K562 (cell line): ENCODE data around the gene HOXB6. TPM values are rescaled to one million over a fixed set of nuclear protein-coding genes. Genes with fewer than 3 reads are reported as not detected.

ENCODE experiments used
- ATAC-seq: fragments of 200-7000 bp; cut with Tn5 transposase; 3 replicates; pipeline ENCODE4 v1.9.1; 2020; ENCODE audit warnings: moderate library complexity
- BruUV-seq: library from RNA; stranded (reverse); fragments of 400-500 nt; replicated peaks from 2 replicates; lab custom pipeline; 2021; lab: Mats Ljungman, UMichigan
- CTCF ChIA-PET: fragments of 300-600 bp; formaldehyde crosslinking; extraction: SDS; loops from one replicate; lab custom pipeline; 2021; ENCODE audit warnings: low intra/inter-chr PET ratio; lab: Yijun Ruan, JAX
- POLR2A ChIA-PET: fragments of 300-600, 350-650 bp; sonication (Branson Sonifier 250); formaldehyde crosslinking; extraction: SDS; loops from one replicate; lab custom pipeline; 2021; ENCODE audit warnings: antibody characterized with exemption, inconsistent platforms; lab: Yijun Ruan, JAX
- DNase-seq, 4 experiments: peaks; one replicate each; pipeline versions ENCODE4 v3.0.0 to v3.0.0-alpha.2; 2011 to 2018; ENCODE audit warnings: low spot score in 3 of 4, mixed read lengths in 3 of 4; ENCODE audit errors: extremely low read depth in 1 of 4
- FAIRE-seq: peaks from 2 replicates; lab custom pipeline; 2011; peaks lifted over from hg19 to GRCh38; lab: Jason Lieb, UNC
- H2AFZ ChIP-seq: 2 replicates; pipeline ENCODE4 v1.6.0; 2011; ENCODE audit warnings: low read depth, low read length, control low read depth, inconsistent platforms
- H3K27ac ChIP-seq: fragments of 200-600 bp; 3 replicates; pipeline ENCODE4 v1.8.0; 2011; ENCODE audit warnings: low read depth, mild to moderate bottlenecking, control low read depth, inconsistent platforms, low read length, moderate library complexity, mixed read lengths; ENCODE audit errors: extremely low read depth
- H3K27me3 ChIP-seq, 2 experiments: fragments of 300-600 bp in 1 of 2; 2 replicates in 1 of 2; 3 replicates in 1 of 2; pipeline versions ENCODE4 v1.6.0 to v1.8.0; 2011; ENCODE audit warnings: inconsistent platforms in 2 of 2, low read length in 2 of 2, mild to moderate bottlenecking in 1 of 2, mixed read lengths in 1 of 2, moderate library complexity in 1 of 2; ENCODE audit not compliant: control insufficient read depth in 2 of 2, insufficient read depth in 2 of 2
- H3K36me3 ChIP-seq: fragments of 300-600 bp; 3 replicates; pipeline ENCODE4 v1.8.0; 2011; ENCODE audit warnings: mild to moderate bottlenecking, low read length, inconsistent platforms; ENCODE audit not compliant: control insufficient read depth, insufficient read depth
- H3K4me1 ChIP-seq, 2 experiments: fragments of 200-600 bp in 1 of 2; replicated peaks in 1 of 2; 2 replicates in 1 of 2; 3 replicates in 1 of 2; pipeline versions ENCODE4 v1.5.1 to v1.8.0; 2011; ENCODE audit warnings: inconsistent platforms in 2 of 2, low read length in 2 of 2, mild to moderate bottlenecking in 1 of 2, mixed read lengths in 1 of 2, moderate library complexity in 1 of 2; ENCODE audit not compliant: control insufficient read depth in 2 of 2, insufficient read depth in 2 of 2
- H3K4me2 ChIP-seq: 2 replicates; pipeline ENCODE4 v1.6.1; 2011; ENCODE audit warnings: low read length, control low read depth, inconsistent platforms, mixed read lengths; ENCODE audit not compliant: insufficient read depth
- H3K4me3 ChIP-seq: fragments of 200-600 bp; sonication (generic), shearing (Covaris generic); 2 replicates; pipeline ENCODE4 v1.5.1; 2016; ENCODE audit warnings: control low read depth, inconsistent platforms
- H3K79me2 ChIP-seq: fragments of 200-600 bp; 3 replicates; pipeline ENCODE4 v1.8.0; 2011; ENCODE audit warnings: low read length, inconsistent platforms; ENCODE audit not compliant: control insufficient read depth, insufficient read depth
- H3K9ac ChIP-seq, 2 experiments: 2 replicates each; pipeline versions ENCODE4 v1.6.0 to v1.6.1; 2011; ENCODE audit warnings: low read depth in 2 of 2, low read length in 2 of 2, control low read depth in 1 of 2, inconsistent platforms in 1 of 2, mild to moderate bottlenecking in 1 of 2, mixed read lengths in 1 of 2; ENCODE audit not compliant: insufficient read depth in 1 of 2
- H3K9me1 ChIP-seq: one replicate; pipeline ENCODE4 v1.6.0; 2011; ENCODE audit warnings: inconsistent platforms, mild to moderate bottlenecking, low read length, moderate library complexity; ENCODE audit not compliant: control insufficient read depth, insufficient read depth
- H3K9me3 ChIP-seq: replicated peaks from 2 replicates; pipeline ENCODE4 v1.5.1; 2011; ENCODE audit warnings: low read depth, low read length, inconsistent platforms; ENCODE audit not compliant: control insufficient read depth, insufficient read depth
- H4K20me1 ChIP-seq: replicated peaks from 2 replicates; pipeline ENCODE4 v1.6.1; 2011; ENCODE audit warnings: low read length, inconsistent platforms, mixed read lengths; ENCODE audit not compliant: control insufficient read depth, insufficient read depth
- ARID4B ChIP-seq: sonication (generic); formaldehyde crosslinking; IDR thresholded peaks from 2 replicates; pipeline ENCODE4 v1.8.0; 2022; ENCODE audit warnings: mild to moderate bottlenecking, missing genetic modification reagents
- PHF20 ChIP-seq: fragments of 450-650 bp; IDR thresholded peaks from 2 replicates; pipeline ENCODE4 v1.6.1; 2018; ENCODE audit not compliant: partially characterized antibody
- POLR2G ChIP-seq: fragments of 200-400 bp; formaldehyde crosslinking; IDR thresholded peaks from 2 replicates; pipeline ENCODE4 v1.6.1; 2017; ENCODE audit warnings: low read depth, mild to moderate bottlenecking, antibody characterized with exemption, low read length, moderate library complexity
- RBFOX2 ChIP-seq: fragments of 200-400 bp; formaldehyde crosslinking; IDR thresholded peaks from 2 replicates; pipeline ENCODE4 v1.6.1; 2017; ENCODE audit warnings: low read depth, mild to moderate bottlenecking, low read length, moderate library complexity
- ZNF217 ChIP-seq: sonication (generic); formaldehyde crosslinking; IDR thresholded peaks from 2 replicates; pipeline ENCODE4 v1.8.0; 2022; ENCODE audit warnings: mild to moderate bottlenecking, missing genetic modification reagents
- WGBS: fragments of 100-300 bp; shearing (Covaris generic); methylation state at CpG from one replicate; pipeline ENCODE4 v1.1.6; 2016; ENCODE audit warnings: low coverage, mixed read lengths; ENCODE audit not compliant: insufficient coverage; ENCODE audit errors: missing lambda C conversion rate; 5-methylcytosine and 5-hydroxymethylcytosine counted together
- in situ Hi-C: fragments of 300-500 bp; cut with MboI; formaldehyde crosslinking; loops from 4 replicates; pipeline ENCODE4 v1.15.0; 2018; ENCODE audit warnings: inconsistent platforms, mixed read lengths
- intact Hi-C: fragments of 100-400 bp; cut with micrococcal nuclease; formaldehyde crosslinking; loops from 2 replicates; pipeline ENCODE4 v1.14.2; 2022
- polyA plus RNA-seq, 8 experiments: library from polyadenylated mRNA; depleted of rRNA in 4 of 8; stranded (reverse) in 5 of 8; unstranded in 3 of 8; fragments of >200 nt; fragmentation: Nextera tagmentation in 2 of 8; fragmentation: Illumina TruSeq in 1 of 8; extraction: Ambion mirVana in 2 of 8; extraction: Trizol in 1 of 8; gene quantifications; 2 replicates each; pipeline versions ENCODE4 v1.2.1 to v1.2.3, GENCODE V29; 2011 to 2014; ENCODE audit warnings: inconsistent platforms in 1 of 8, missing spikeins in 1 of 8
- total RNA-seq, 7 experiments: library from RNA; depleted of rRNA in 6 of 7; stranded (reverse); fragments of >200 nt in 6 of 7; fragmentation: Illumina TruSeq in 2 of 7; extraction: Trizol in 2 of 7; gene quantifications; 2 replicates each; pipeline versions ENCODE4 v1.2.1 to v1.2.3, GENCODE V29; 2011 to 2021; ENCODE audit warnings: low replicate concordance in 1 of 7
- TF ChIP-seq, protein P1 (sequence below): fragments of 450-650 bp; IDR thresholded peaks from 2 replicates; pipeline ENCODE4 v1.6.1; 2016; ENCODE audit warnings: borderline replicate concordance

The HOXB6 gene
- total and polyA plus RNA-seq, 9 of the 15 experiments (the other 6 are each of a cell fraction or from before 2014, with no cell fraction given): 1.2 to 14.8 (median 4.9) TPM

- intact Hi-C loops: no loop called here
- DNase-seq: no peak
- ATAC-seq: no peak
- H3K4me2 ChIP-seq: no peak overlapping the region; the same call in 1 of the 2 replicates
- no peaks in the 10 kb centered on the region for H4K20me1 ChIP-seq
- TF ChIP-seq RBFOX2 (0 out of 2 replicates have a peak, but pooled peaks have one; percentile 14), POLR2G (peak; percentile 40; the same call in 1 of the 2 replicates), PHF20 (no peak)
- no peaks in the 10 kb centered on the region for H3K9me1 ChIP-seq
- H3K27me3 ChIP-seq: no peaks in the 10 kb centered on the region
- FAIRE-seq: no peak
- peaks cover 54 to 65% of the 10 kb centered on the region in 2 experiments for H3K4me1 ChIP-seq
- no peak overlapping the region for H2AFZ ChIP-seq
- no peak overlapping the region for H3K4me3 ChIP-seq
- peaks cover 10% of the 10 kb centered on the region; the same call in 1 of the 3 replicates for H3K36me3 ChIP-seq
- ChIA-PET POLR2A (interaction anchor here (1.6 to 2.5 kb wide), 3 partner anchors 10 to 35 kb away, joined by 5 to 21 read pairs (median 8); no protein-coding TSS in a partner anchor), CTCF (no interaction called here)
- in situ Hi-C loops: no loop called here
- H3K9ac ChIP-seq: peak overlapping the region in 1 of 2 experiments; percentile 50; a peak in 1 of 4 replicates
- 98% methylated on average over 26 of the region's 35 CpGs for WGBS
- no TSS peak for BruUV-seq
- no peaks in the 10 kb centered on the region for H3K9me3 ChIP-seq
- peaks cover 41% of the 10 kb centered on the region for H3K79me2 ChIP-seq
- peak overlapping the region; percentile 97; the same call in 2 of the 3 replicates for H3K27ac ChIP-seq
Measured at GRCh38 chr17:48633266-48633677, 28.5 kb upstream of the HOXB6 start.

GRCh38 chr17:48632579-48633265 lies 27.9 kb upstream of the HOXB6 start:
- no peaks in the 10 kb centered on the region for H3K27me3 ChIP-seq
- ATAC-seq: no peak
- peak in 1 of 4 experiments; percentile 53 for DNase-seq
- no peaks in the 10 kb centered on the region for H4K20me1 ChIP-seq
- intact Hi-C loops: no loop called here
- H3K9ac ChIP-seq: peak overlapping the region; percentile 82 to 95; a peak in 3 of 4 replicates
- no peak overlapping the region for H3K4me3 ChIP-seq
- in situ Hi-C loops: no loop called here
- CTCF ChIA-PET: no interaction called here
- peaks cover 46% of the 10 kb centered on the region for H3K79me2 ChIP-seq
- H2AFZ ChIP-seq: peak overlapping the region; percentile 80
- no peaks in the 10 kb centered on the region for H3K9me1 ChIP-seq
- peaks cover 54 to 71% of the 10 kb centered on the region in 2 experiments for H3K4me1 ChIP-seq
- FAIRE-seq: no peak
- POLR2A ChIA-PET: interaction anchor here (0.6 to 2.5 kb wide), 5 partner anchors 10 to 500 kb away, joined by 4 to 21 read pairs (median 5); no protein-coding TSS in a partner anchor
- H3K36me3 ChIP-seq: peaks cover 10% of the 10 kb centered on the region; the same call in 1 of the 3 replicates
- WGBS: 41% methylated on average over 6 of the region's 7 CpGs
- H3K4me2 ChIP-seq: peak overlapping the region; percentile 99
- no TSS peak for BruUV-seq
- H3K9me3 ChIP-seq: no peaks in the 10 kb centered on the region
- peak overlapping the region; percentile 97 for H3K27ac ChIP-seq
- TF ChIP-seq ZNF217 (CRISPR knock-in tag) (no peak), ARID4B (peak; percentile 27; the same call in 1 of the 2 replicates)
- TF ChIP-seq, protein P1, sequence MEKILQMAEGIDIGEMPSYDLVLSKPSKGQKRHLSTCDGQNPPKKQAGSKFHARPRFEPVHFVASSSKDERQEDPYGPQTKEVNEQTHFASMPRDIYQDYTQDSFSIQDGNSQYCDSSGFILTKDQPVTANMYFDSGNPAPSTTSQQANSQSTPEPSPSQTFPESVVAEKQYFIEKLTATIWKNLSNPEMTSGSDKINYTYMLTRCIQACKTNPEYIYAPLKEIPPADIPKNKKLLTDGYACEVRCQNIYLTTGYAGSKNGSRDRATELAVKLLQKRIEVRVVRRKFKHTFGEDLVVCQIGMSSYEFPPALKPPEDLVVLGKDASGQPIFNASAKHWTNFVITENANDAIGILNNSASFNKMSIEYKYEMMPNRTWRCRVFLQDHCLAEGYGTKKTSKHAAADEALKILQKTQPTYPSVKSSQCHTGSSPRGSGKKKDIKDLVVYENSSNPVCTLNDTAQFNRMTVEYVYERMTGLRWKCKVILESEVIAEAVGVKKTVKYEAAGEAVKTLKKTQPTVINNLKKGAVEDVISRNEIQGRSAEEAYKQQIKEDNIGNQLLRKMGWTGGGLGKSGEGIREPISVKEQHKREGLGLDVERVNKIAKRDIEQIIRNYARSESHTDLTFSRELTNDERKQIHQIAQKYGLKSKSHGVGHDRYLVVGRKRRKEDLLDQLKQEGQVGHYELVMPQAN: no peak
